Fibroblast of villous mesenchyme (primary cell): ENCODE data around the gene IFT20. TPM values are rescaled to one million over a fixed set of nuclear protein-coding genes. Genes with fewer than 3 reads are reported as not detected.

Experiments
- DNase-seq: peaks from one replicate; pipeline ENCODE4 v3.0.0-alpha.2; 2010; ENCODE audit warnings: low read depth
- H3K4me3 ChIP-seq: 2 replicates; pipeline ENCODE4 v1.5.1; 2011; ENCODE audit warnings: low read depth, mild to moderate bottlenecking, low read length
- total RNA-seq: library from RNA; depleted of rRNA; stranded (reverse); fragments of >200 nt; gene quantifications from 2 replicates; pipeline ENCODE4 v1.2.3, GENCODE V29; 2012
- TF ChIP-seq, protein P1 (sequence below): IDR thresholded peaks from 2 replicates; pipeline ENCODE4 v1.5.1; 2012; ENCODE audit warnings: low read depth, mild to moderate bottlenecking, low read length; ENCODE audit not compliant: insufficient read depth

The IFT20 gene
- total RNA-seq, 1 donor: 51.4 TPM

DNA sequence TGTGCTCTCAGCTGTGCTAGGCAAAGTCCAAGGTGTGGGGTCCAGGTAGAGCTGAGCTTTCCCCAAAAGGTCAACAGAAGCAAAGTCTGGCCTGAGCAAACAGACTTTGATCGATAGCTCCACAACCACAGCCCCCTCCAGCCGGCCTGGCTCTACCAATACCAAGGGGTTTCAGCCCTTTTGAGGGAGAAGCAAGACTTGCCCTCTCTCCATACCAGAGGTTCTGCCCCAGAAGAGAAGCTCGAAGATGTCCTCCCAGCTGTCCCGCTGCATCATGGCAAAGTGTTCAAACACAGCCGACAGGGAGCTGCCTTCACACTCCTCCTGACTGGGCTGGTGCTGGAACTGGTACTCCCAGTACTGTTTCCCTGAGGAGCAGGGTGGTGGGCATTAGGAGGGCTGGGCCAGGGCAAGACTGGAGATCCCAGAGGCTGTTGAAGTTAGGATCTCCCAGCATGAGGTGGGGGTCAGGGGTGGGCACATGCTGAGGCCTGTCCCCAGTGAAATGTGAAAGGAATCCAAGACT lies 33.1 kb upstream of the IFT20 start:
- TF ChIP-seq, protein P1, sequence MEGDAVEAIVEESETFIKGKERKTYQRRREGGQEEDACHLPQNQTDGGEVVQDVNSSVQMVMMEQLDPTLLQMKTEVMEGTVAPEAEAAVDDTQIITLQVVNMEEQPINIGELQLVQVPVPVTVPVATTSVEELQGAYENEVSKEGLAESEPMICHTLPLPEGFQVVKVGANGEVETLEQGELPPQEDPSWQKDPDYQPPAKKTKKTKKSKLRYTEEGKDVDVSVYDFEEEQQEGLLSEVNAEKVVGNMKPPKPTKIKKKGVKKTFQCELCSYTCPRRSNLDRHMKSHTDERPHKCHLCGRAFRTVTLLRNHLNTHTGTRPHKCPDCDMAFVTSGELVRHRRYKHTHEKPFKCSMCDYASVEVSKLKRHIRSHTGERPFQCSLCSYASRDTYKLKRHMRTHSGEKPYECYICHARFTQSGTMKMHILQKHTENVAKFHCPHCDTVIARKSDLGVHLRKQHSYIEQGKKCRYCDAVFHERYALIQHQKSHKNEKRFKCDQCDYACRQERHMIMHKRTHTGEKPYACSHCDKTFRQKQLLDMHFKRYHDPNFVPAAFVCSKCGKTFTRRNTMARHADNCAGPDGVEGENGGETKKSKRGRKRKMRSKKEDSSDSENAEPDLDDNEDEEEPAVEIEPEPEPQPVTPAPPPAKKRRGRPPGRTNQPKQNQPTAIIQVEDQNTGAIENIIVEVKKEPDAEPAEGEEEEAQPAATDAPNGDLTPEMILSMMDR: no peak
- no peak overlapping the region for H3K4me3 ChIP-seq
- DNase-seq: no peak

DNA sequence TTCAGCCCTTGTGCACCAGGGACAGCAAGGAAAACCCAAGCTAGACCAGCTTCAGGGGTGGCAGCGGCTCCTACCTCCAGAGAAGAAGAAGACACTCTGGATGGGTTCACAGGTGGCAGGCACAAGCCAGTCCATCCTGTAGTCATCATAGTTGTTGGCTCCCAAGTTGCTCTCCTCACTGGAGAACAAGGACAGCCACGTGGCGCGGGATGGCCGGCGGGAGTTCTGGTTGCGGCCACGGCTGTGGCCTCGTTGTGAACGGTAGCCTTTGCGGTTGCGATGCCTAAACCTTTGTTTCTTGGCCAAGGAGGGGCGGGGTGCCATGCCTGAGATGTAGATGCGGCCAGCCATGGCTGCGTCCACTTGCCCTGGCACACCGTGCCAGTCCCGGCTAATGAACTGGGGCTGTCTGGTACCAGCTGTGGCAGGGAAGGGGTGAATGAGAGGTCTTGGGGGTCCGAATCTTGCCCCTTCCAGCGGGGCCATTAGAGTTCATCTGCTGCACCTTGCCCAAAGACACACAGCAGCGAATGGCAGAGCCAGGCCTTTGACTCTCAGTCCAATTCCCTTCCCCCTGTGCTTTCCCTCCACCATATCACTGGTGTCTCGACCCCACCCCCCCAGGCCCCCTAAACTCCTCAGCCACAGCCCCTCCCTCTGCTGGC lies 32.5 kb upstream of the IFT20 start:
- TF ChIP-seq, protein P1: no peak
- no peak for DNase-seq
- H3K4me3 ChIP-seq: no peak overlapping the region

DNA sequence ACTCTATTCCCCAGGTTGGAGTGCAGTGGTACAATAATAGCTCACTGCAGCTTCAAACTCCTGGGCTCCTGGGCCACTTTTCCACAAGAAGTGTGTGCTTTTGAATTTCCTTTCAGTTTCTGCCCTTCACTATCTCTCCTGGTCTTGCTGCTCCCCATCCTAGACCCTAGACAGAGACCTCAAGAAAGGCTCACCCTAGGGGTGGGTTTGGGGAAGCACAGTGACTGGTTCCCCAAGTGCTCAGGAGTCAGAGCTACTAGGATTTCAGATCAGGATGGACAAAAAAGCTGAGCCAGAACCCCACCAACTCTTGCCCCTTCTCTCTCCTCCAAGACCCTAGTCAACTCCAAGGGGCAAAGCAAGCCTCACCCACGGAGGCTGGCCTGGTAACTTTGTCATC lies 31.3 kb upstream of the IFT20 start:
- TF ChIP-seq, protein P1: peak; percentile 9
- no peak for DNase-seq
- no peak overlapping the region for H3K4me3 ChIP-seq

DNA sequence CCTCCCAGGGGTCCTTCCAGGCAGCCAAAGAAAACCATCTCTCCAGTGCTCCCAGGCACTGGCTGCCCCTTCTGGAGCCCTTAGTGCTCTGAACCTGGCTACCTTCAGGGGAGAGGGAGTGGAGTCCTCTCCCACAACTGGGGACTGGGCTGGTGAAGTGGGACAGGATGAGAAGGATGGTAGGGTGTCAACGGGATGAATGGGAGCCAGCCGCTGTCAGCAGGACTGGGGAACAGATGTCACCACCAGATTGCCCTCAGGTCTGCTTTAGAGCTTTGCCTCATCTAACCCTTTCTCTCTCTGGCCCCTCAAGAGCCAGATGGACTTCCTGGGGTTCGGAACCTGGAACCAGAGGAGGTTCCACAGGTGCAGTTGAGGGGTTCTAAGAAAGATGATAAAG lies 30.2 kb upstream of the IFT20 start:
- TF ChIP-seq, protein P1: no peak
- no peak for DNase-seq
- H3K4me3 ChIP-seq: no peak overlapping the region

DNA sequence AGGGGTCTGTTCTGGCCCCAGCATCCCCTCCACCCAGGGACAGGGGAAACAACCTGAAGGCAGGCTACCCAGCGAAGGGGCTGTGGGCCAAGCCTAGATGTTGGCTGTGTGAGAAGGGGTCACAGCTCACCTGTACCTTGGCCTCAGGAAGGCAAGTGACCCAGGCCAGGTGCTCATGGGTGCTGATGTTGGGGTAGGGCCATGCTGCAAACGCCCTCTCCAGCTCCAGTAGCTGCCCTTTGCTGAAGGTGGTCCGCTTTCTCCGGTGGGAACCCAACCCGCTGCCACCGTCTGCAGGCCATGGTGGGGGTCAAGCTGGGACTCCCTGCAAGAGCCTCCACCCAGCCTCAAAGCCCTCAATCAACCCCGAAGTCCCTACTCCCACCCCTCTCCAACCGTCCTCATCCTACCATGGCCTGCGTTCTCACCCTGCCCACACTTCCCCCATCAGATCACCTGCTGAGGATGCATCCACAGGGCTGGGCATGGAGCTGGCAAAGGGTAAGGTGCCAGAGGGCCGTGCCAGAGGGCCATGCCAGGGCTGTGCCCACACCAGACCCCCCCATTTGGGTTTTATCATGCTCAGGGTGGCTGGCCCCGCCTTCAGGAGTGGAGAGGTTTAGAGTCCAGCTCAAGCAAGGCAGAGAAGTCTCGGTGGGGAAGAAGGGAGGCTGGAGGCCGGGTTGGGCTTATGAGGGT lies 29.5 kb upstream of the IFT20 start, which contains the start of gene SEBOX:
Gene SEBOX (minus strand): TSS at position 535 of the 699 bp plus-strand sequence. CDS start 48 bp downstream, at position 487.
- no peak for DNase-seq

DNA sequence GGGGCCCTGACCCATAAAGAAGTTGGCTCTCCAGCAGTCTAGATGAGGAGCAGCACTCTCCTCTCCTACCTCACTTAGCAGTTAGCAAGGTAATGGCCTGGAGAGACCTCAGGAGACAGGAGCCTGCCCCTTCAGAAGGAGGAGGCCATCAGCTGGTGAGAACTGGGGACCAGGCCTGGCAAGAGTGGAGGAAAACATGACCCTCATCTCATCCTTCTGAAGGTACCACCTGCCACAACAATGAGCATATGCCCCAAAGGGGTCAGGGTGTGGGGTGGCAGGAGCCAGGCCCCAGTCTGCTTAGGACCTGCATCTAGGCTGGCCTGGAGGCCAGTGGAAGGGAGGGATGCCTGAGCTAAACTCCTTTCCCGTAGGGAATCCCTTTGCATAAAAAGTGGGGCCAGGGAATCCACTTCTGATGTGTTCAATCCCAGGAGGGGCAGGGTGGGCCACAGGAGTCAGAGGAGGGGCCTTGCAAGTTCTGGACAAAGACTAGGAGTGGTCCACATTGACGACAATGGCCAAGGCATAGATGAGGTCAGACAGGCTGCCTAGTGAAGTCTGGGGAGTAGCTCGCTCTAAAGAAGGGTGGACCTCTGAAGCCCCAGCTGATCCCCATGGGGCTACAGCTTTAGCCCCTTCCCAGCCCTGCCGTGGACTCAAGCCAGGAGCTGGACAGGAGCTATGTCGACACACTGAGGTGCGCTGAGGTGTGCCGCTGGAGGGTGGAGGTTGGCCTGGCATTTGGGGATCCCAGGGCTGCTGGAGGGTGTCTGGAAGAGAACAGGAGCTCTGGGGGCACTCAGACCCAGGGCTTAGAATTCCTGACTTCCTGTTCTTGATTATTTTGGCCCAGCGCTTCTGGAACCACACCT lies 28.7 kb upstream of the IFT20 start:
- no peak overlapping the region for H3K4me3 ChIP-seq
- DNase-seq: no peak
- TF ChIP-seq, protein P1: no peak

More for the DNA sequence above, 29.5 kb upstream of the IFT20 start, which contains the start of gene SEBOX:
- TF ChIP-seq, protein P1: no peak
- H3K4me3 ChIP-seq: no peak within 1 kb of the TSS
